K562 (cell line): ENCODE results near the gene SLC7A11. TPM values are rescaled to one million over a fixed set of nuclear protein-coding genes. Genes with fewer than 3 reads are reported as not detected.

ENCODE experiments used
- DDX20 ChIP-seq: fragments of 450-650 bp; IDR thresholded peaks from 2 replicates; pipeline ENCODE4 v1.6.1; 2016; ENCODE audit warnings: missing genetic modification characterization, low read depth, mild to moderate bottlenecking, missing compliant biosample characterization, moderate library complexity
- GABPA ChIP-seq: fragments of 200-800 bp; sonication (Bioruptor generic); conservative IDR thresholded peaks from 2 replicates; pipeline ENCODE4 v1.6.1; 2016; ENCODE audit warnings: low read depth, missing genetic modification characterization, missing compliant biosample characterization
- SIN3A ChIP-seq, 2 experiments: fragments of 150-350 bp in 1 of 2; IDR thresholded peaks; 2 replicates each; pipeline ENCODE4 v1.6.1; 2011 to 2016; ENCODE audit warnings: borderline replicate concordance in 2 of 2, low read depth in 2 of 2, low read length in 2 of 2, mild to moderate bottlenecking in 2 of 2, moderate library complexity in 2 of 2; ENCODE audit not compliant: control insufficient read depth in 1 of 2
- SPI1 ChIP-seq: IDR thresholded peaks from 2 replicates; pipeline ENCODE4 v1.6.1; 2011; ENCODE audit warnings: low read depth, low read length, control low read depth, borderline replicate concordance
- ZFP1 ChIP-seq: fragments of 450-650 bp; formaldehyde crosslinking; IDR thresholded peaks from 2 replicates; pipeline ENCODE4 v1.4.0; 2020; ENCODE audit warnings: mild to moderate bottlenecking, mixed read lengths
- ZNF76 ChIP-seq: fragments of 250-450 bp; sonication (Bioruptor Pico); IDR thresholded peaks from 2 replicates; pipeline ENCODE4 v1.4.0; 2020; ENCODE audit warnings: mild to moderate bottlenecking, moderate library complexity, borderline replicate concordance
- polyA plus RNA-seq, 8 experiments: library from polyadenylated mRNA; depleted of rRNA in 4 of 8; stranded (reverse) in 5 of 8; unstranded in 3 of 8; fragments of >200 nt; fragmentation: Nextera tagmentation in 2 of 8; fragmentation: Illumina TruSeq in 1 of 8; extraction: Ambion mirVana in 2 of 8; extraction: Trizol in 1 of 8; gene quantifications; 2 replicates each; pipeline versions ENCODE4 v1.2.1 to v1.2.3, GENCODE V29; 2011 to 2014; ENCODE audit warnings: inconsistent platforms in 1 of 8, missing spikeins in 1 of 8
- total RNA-seq, 7 experiments: library from RNA; depleted of rRNA in 6 of 7; stranded (reverse); fragments of >200 nt in 6 of 7; fragmentation: Illumina TruSeq in 2 of 7; extraction: Trizol in 2 of 7; gene quantifications; 2 replicates each; pipeline versions ENCODE4 v1.2.1 to v1.2.3, GENCODE V29; 2011 to 2021; ENCODE audit warnings: low replicate concordance in 1 of 7
- TF ChIP-seq, protein P1 (sequence below): fragments of 200-600 bp; sonication (generic); IDR thresholded peaks from one replicate; pipeline ENCODE4 v1.6.1; 2012; ENCODE audit warnings: mild to moderate bottlenecking, low read depth, low read length, inconsistent platforms

The SLC7A11 gene
- total and polyA plus RNA-seq, 9 of the 15 experiments (the other 6 are each of a cell fraction or from before 2014, with no cell fraction given) = 4.5 to 26.1 (median 13.5) TPM

DNA sequence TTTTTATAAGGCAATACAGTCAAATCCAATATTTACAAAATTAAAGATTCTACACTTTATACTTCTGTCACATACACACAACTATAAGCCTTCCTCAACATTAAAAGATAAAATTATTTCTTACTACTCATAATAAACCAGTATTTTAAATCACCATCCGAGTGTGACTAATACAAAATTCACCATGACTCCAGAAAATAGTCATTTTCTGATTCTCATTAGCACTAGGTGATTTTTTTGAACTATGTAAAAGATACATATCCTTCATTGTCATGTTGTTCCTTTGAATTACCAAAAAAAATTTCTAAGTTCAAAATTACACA, 646 bp upstream of the SLC7A11 start (continued):
- TF ChIP-seq, protein P1, sequence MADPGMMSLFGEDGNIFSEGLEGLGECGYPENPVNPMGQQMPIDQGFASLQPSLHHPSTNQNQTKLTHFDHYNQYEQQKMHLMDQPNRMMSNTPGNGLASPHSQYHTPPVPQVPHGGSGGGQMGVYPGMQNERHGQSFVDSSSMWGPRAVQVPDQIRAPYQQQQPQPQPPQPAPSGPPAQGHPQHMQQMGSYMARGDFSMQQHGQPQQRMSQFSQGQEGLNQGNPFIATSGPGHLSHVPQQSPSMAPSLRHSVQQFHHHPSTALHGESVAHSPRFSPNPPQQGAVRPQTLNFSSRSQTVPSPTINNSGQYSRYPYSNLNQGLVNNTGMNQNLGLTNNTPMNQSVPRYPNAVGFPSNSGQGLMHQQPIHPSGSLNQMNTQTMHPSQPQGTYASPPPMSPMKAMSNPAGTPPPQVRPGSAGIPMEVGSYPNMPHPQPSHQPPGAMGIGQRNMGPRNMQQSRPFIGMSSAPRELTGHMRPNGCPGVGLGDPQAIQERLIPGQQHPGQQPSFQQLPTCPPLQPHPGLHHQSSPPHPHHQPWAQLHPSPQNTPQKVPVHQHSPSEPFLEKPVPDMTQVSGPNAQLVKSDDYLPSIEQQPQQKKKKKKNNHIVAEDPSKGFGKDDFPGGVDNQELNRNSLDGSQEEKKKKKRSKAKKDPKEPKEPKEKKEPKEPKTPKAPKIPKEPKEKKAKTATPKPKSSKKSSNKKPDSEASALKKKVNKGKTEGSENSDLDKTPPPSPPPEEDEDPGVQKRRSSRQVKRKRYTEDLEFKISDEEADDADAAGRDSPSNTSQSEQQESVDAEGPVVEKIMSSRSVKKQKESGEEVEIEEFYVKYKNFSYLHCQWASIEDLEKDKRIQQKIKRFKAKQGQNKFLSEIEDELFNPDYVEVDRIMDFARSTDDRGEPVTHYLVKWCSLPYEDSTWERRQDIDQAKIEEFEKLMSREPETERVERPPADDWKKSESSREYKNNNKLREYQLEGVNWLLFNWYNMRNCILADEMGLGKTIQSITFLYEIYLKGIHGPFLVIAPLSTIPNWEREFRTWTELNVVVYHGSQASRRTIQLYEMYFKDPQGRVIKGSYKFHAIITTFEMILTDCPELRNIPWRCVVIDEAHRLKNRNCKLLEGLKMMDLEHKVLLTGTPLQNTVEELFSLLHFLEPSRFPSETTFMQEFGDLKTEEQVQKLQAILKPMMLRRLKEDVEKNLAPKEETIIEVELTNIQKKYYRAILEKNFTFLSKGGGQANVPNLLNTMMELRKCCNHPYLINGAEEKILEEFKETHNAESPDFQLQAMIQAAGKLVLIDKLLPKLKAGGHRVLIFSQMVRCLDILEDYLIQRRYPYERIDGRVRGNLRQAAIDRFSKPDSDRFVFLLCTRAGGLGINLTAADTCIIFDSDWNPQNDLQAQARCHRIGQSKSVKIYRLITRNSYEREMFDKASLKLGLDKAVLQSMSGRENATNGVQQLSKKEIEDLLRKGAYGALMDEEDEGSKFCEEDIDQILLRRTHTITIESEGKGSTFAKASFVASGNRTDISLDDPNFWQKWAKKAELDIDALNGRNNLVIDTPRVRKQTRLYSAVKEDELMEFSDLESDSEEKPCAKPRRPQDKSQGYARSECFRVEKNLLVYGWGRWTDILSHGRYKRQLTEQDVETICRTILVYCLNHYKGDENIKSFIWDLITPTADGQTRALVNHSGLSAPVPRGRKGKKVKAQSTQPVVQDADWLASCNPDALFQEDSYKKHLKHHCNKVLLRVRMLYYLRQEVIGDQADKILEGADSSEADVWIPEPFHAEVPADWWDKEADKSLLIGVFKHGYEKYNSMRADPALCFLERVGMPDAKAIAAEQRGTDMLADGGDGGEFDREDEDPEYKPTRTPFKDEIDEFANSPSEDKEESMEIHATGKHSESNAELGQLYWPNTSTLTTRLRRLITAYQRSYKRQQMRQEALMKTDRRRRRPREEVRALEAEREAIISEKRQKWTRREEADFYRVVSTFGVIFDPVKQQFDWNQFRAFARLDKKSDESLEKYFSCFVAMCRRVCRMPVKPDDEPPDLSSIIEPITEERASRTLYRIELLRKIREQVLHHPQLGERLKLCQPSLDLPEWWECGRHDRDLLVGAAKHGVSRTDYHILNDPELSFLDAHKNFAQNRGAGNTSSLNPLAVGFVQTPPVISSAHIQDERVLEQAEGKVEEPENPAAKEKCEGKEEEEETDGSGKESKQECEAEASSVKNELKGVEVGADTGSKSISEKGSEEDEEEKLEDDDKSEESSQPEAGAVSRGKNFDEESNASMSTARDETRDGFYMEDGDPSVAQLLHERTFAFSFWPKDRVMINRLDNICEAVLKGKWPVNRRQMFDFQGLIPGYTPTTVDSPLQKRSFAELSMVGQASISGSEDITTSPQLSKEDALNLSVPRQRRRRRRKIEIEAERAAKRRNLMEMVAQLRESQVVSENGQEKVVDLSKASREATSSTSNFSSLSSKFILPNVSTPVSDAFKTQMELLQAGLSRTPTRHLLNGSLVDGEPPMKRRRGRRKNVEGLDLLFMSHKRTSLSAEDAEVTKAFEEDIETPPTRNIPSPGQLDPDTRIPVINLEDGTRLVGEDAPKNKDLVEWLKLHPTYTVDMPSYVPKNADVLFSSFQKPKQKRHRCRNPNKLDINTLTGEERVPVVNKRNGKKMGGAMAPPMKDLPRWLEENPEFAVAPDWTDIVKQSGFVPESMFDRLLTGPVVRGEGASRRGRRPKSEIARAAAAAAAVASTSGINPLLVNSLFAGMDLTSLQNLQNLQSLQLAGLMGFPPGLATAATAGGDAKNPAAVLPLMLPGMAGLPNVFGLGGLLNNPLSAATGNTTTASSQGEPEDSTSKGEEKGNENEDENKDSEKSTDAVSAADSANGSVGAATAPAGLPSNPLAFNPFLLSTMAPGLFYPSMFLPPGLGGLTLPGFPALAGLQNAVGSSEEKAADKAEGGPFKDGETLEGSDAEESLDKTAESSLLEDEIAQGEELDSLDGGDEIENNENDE = no peak
- TF ChIP-seq SIN3A (IDR thresholded peaks at IDR 0.05; ENCODE audit: borderline replicate concordance in 2 of 2, control insufficient read depth in 1 of 2, low read depth in 2 of 2, low read length in 2 of 2) = no peak
- TF ChIP-seq GABPA (tag) = 0 out of 2 replicates have a peak, but pooled peaks have one; percentile 20
- no peak for TF ChIP-seq SPI1
- 0 out of 2 replicates have a peak, but pooled peaks have one; percentile 5 for TF ChIP-seq DDX20 (tag)
- TF ChIP-seq ZNF76 (CRISPR knock-in tag) = no peak
- no peak for TF ChIP-seq ZFP1 (CRISPR knock-in tag)
- TF ChIP-seq, all 486 proteins: peak for 6
